ENCODE measurements around the gene CABP2.

CABP2 gene

DNA sequence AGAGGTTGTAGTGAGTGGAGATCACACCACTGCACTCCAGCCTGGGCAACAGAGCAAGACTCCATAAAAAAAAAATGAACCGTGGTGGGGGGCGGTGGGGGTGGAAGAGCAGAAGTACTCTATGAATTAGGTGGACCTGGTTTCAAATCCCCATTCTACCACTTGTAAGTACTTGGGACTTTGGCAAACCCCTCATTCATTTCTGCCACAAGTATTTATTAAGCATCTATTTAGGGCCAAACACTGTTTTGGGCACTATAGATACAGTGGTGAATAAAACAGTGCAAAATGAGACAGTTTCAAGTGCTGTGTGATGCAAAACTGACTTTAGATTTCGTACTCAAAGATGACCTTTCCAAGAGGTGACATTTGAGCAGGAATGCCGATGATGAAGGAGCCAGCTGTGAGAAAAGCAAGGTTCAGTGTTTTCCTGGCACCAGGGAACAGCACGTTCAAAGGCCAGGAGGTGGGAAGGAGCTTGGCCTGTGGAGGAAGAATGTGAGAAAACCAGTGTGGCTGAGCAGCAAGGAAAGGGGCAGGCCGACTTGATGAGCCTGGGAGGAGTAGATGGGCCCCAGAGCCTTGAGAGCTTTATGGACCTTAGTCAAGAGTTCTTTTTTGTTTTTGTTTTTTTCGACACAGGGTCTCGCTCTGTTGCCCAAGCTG lies 52.8 kb downstream of the CABP2 start:
- no peak for DNase-seq (ENCODE audit: extremely low read depth, low read depth)
- TF ChIP-seq, protein P1, sequence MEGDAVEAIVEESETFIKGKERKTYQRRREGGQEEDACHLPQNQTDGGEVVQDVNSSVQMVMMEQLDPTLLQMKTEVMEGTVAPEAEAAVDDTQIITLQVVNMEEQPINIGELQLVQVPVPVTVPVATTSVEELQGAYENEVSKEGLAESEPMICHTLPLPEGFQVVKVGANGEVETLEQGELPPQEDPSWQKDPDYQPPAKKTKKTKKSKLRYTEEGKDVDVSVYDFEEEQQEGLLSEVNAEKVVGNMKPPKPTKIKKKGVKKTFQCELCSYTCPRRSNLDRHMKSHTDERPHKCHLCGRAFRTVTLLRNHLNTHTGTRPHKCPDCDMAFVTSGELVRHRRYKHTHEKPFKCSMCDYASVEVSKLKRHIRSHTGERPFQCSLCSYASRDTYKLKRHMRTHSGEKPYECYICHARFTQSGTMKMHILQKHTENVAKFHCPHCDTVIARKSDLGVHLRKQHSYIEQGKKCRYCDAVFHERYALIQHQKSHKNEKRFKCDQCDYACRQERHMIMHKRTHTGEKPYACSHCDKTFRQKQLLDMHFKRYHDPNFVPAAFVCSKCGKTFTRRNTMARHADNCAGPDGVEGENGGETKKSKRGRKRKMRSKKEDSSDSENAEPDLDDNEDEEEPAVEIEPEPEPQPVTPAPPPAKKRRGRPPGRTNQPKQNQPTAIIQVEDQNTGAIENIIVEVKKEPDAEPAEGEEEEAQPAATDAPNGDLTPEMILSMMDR (IDR thresholded peaks at IDR 0.05; ENCODE audit: low read depth, low read length) = no peak

DNA sequence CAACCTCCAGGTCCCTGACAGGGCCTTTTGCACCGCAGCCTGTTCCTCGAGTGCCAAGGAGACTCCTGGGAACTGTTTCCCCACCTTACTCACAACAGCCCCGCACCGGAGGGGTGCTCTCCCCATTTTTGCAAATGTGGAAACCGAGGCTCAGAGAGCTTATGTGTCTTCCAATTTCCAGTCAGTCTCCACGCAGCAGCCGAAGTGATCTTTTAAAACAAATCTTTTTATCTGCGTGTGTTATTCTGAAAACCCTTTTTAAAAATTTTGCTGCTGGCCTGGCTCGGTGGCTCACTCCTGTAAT lies 53.8 kb downstream of the CABP2 start:
- TF ChIP-seq, protein P1 (IDR thresholded peaks at IDR 0.05; ENCODE audit: low read depth, low read length) = no peak
- no peak for DNase-seq (ENCODE audit: extremely low read depth, low read depth)

All from AG09319 (cell line).